Mucosa of stomach (tissue), 1 donor: ENCODE results near the gene ULK1.

Experiments
- H3K27me3 ChIP-seq: one replicate; pipeline ENCODE4 v1.7.0; 2013; ENCODE audit warnings: mild to moderate bottlenecking, low read length; ENCODE audit not compliant: control insufficient read depth, insufficient read depth
- H3K36me3 ChIP-seq: one replicate; pipeline ENCODE4 v1.7.0; 2013; ENCODE audit warnings: low read length; ENCODE audit not compliant: control insufficient read depth, insufficient read depth
- H3K4me1 ChIP-seq: one replicate; pipeline ENCODE4 v1.7.0; 2013; ENCODE audit warnings: mild to moderate bottlenecking, low read length; ENCODE audit not compliant: control insufficient read depth, insufficient read depth
- H3K4me3 ChIP-seq: one replicate; pipeline ENCODE4 v1.7.0; 2013; ENCODE audit warnings: low read length
- H3K9ac ChIP-seq: one replicate; pipeline ENCODE4 v1.7.0; 2013; ENCODE audit warnings: mild to moderate bottlenecking, low read length, moderate library complexity
- H3K9me3 ChIP-seq: one replicate; pipeline ENCODE4 v1.7.0; 2013; ENCODE audit warnings: mild to moderate bottlenecking, low read length, moderate library complexity; ENCODE audit not compliant: control insufficient read depth
- donor health status: Pancreatic carcinoma.

The ULK1 gene

DNA sequence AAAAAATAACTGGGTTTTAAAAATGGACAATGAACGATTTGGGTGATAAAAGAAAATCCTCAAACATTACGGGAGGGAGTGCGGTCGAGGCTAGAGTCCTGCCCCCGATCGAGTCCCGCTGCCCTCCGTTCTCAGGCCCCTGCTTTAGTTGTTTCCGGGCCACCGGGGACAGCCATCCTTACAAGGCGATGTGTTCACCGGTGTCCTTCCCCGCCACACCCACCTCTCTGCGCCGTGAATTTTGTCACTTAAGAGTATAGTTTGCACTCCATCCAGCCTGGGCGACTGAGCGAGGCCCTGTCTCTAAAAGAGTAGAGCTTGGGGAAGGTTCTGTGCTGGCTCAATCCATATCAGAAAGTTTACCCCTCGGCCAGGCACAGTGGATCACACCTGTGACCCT is 2.9 kb downstream of the ULK1 start:
- H3K4me1 ChIP-seq = peaks cover 28% of the 10 kb centered on the region
- no peaks in the 10 kb centered on the region for H3K36me3 ChIP-seq
- no peaks in the 10 kb centered on the region for H3K9me3 ChIP-seq
- H3K4me3 ChIP-seq = no peak overlapping the region
- no peaks in the 10 kb centered on the region for H3K27me3 ChIP-seq
- H3K9ac ChIP-seq = no peak overlapping the region

- H3K4me1 ChIP-seq = peaks cover 34% of the 10 kb centered on the region
These were observed 3.5 kb downstream of the ULK1 start for GRCh38 chr12:131897875-131898274.

DNA sequence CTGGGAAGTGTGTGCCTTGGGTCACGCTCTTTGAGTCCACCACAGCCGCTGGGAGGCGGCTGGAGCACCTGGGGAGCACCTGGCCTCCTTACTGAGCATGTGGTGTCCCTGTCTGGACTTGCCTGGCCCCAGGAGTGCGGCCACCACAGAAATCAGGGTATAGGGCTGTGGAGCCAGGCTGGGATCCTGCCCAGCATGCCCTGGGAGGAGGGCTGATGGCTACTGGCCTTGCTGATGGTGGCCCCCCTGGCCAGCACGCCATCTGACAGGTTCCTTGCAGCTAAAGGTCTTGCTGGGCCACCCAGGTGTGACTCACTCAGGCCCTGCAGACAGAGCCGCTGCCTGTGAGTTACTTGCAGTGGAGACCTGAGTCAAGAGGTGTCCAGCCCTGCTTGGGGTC is 6.0 kb downstream of the ULK1 start:
- Histone ChIP-seq H3K9me3 (no peaks in the 10 kb centered on the region), H3K9ac (no peak overlapping the region), H3K36me3 (no peaks in the 10 kb centered on the region), H3K4me3 (no peak overlapping the region), H3K4me1 (peaks cover 34% of the 10 kb centered on the region), H3K27me3 (no peaks in the 10 kb centered on the region)

More at GRCh38 chr12:131897875-131898274, 3.5 kb downstream of the ULK1 start:
- Histone ChIP-seq H3K4me3 (no peak overlapping the region), H3K9ac (no peak overlapping the region), H3K9me3 (no peaks in the 10 kb centered on the region), H3K36me3 (no peaks in the 10 kb centered on the region), H3K27me3 (no peaks in the 10 kb centered on the region)

DNA sequence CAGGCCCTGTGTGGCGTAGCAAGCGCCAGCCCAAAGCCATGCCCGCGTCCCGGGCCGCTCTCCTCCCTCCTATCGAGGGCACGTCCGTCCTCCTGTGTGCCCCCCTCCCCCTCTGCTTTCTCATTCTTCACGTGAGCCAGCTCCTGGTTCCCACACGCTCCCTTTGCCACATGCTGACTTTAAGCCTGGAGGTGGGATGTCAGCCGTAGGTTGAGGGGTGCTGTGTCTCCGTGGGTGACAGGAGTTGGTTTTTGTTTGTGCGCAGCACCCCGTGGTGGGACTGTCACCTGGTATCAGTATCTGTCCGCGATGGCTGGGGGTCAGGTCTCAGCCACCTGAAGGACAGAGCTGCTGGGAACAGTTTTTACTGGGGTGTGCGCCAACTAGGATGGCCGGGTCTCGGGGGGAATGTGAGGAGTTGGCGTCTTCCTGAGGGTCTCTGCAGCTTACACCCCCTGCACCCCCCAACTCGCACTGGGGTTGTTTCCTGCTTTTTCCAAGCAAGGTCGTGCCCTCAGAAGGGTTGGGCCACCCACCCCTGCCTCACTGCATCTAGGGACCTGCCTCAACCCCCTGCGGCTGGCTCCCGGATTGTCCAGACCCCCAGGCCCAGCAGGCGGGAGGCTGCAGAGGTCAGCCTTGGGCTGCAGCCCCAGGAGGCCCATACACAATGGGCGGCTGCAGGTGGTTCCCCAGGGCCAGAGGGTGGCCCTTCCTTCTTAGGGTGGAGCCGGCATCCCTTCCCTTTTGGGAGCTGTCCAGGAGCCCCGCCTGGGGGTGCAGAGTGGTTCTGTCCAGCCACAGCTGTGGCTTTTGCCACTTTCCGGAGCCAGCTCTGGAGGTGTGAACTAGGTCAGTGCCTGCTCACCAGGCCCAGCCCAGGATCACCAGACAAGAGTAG is 7.3 kb downstream of the ULK1 start:
- Histone ChIP-seq H3K4me1 (peaks cover 25% of the 10 kb centered on the region), H3K4me3 (no peak overlapping the region), H3K36me3 (no peaks in the 10 kb centered on the region)

DNA sequence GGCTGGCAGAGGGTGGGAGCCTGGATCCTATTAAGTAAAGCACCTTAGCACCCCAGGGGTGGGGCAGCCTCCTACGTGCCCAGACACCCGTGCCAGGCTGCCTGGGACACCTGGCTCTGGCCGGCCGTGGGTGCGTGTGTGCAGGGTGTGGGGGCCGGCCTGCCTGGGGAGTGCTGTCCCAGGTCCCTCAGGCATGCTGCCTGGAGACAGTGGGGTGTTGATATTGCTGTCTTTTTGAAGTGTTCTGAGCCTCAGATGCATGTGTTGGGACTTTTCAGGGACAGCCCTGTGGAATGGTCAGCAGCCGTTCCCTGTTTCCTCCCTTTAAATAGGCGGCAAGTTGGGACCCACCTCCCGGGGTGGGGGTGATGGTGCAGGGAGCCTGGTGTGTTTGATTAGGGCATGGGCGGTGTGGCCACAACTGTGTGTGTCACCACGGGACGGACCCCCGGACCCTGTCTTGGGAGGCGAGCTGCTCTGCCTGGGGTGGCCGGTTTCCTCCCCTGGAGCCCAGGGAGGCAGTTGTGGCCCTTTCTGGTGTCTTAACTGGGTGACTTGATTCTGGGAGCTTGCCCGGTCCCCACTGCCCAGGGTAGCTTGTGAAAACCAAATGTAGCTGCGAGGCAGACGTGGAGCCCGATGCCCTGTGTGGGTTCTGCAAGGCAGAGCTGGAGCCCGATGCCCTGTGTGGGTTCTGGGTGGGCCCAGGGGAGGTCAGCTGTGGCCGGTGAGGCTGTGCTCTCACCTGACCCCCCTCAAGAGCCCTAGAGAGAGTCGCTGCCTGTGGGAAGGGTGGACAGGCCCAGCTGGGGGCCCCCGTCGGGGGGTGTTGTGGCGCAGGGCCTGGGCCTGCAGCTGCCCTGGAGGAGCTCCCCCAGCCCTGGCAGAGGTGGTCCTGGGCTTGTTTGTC is 8.2 kb downstream of the ULK1 start:
- Histone ChIP-seq H3K27me3 (no peaks in the 10 kb centered on the region), H3K9ac (no peak overlapping the region), H3K9me3 (no peaks in the 10 kb centered on the region), H3K4me1 (peaks cover 18% of the 10 kb centered on the region), H3K4me3 (no peak overlapping the region), H3K36me3 (no peaks in the 10 kb centered on the region)

More for the DNA sequence above, 7.3 kb downstream of the ULK1 start:
- no peak overlapping the region for H3K9ac ChIP-seq
- no peaks in the 10 kb centered on the region for H3K9me3 ChIP-seq
- H3K27me3 ChIP-seq = no peaks in the 10 kb centered on the region

DNA sequence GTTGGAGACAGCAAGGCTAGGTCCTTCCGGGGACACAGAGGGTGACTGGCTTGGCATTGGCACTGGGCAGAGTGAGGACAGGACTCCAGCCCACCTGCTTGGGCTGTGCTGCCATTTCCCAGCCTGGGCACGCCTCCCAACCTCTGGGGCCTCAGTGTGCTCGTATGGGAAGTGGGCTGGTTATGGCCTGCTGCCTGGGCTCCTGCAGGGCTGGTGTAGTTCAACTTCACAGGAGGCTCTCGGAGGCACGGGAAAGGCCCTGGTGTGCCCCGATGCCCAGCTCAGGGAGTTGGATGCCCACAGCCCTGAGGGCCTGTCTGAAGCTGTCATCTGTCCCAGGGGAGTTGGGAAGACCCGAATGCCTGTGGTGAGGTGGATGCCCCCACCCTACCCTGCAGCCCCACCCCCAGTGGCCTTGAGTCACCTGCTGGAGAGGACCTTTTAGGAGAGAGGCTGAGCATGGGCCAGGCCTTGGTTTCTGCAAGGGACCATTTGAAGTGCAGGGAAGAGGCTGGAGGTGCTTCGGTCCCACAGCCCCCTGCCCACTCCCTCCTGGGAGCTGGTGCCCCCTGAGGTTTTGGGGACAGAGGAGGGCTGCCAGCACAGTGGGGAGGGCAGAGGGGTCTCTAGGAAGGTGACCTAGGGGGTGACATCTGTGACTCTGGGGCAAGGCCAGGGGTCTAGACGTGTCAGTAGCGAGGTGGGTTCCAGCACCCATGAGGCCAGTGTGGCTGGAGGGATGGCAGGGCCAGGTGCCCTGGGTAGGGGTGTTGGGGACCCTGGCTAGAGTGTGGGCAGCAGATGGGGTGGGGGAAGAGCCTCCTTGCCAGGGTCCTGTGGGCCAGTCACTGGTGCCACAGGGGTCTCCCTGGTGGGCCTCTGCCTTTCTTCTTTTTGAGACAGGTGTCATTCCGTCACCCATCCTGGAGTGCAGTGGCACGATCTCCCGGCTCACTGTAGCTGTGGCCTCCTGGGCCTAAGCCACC is 9.1 kb downstream of the ULK1 start:
- Histone ChIP-seq H3K4me1 (peaks cover 18% of the 10 kb centered on the region), H3K9ac (no peak overlapping the region), H3K36me3 (no peaks in the 10 kb centered on the region), H3K4me3 (no peak overlapping the region), H3K9me3 (no peaks in the 10 kb centered on the region), H3K27me3 (no peaks in the 10 kb centered on the region)

GRCh38 chr12:131904346-131904745 is 9.9 kb downstream of the ULK1 start:
- H3K4me1 ChIP-seq = peaks cover 18% of the 10 kb centered on the region
- no peak overlapping the region for H3K9ac ChIP-seq
- H3K27me3 ChIP-seq = no peaks in the 10 kb centered on the region
- no peaks in the 10 kb centered on the region for H3K36me3 ChIP-seq
- no peak overlapping the region for H3K4me3 ChIP-seq
- no peaks in the 10 kb centered on the region for H3K9me3 ChIP-seq

DNA sequence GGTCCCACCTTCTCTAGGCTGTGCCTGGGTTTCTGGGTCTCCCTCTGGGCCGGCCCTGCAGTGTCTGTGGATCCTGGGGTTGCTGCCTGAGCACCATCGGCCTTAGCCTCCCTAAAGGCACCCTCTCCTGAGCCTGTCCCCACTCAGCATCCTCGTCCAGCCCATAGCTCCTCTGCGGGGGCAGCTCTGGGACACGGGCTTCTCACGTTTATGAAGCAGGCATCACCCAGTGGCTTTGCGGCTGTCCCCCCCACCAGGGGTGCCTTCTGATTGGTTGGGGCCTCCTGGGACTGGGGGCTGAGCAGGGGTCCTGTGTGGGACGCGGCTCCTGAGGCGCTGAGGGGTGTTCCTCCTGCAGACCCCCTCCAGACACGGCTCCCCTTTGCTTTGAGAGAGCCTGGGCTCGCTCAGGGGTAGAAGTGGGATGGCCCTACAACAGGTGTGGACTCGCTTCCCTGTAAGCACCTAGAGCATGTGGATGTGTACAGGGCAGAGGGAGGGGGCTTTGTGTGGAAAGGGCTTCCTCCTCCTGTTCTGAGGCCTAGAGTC is 10.7 kb downstream of the ULK1 start:
- no peak overlapping the region for H3K4me3 ChIP-seq
- H3K36me3 ChIP-seq = no peaks in the 10 kb centered on the region
- H3K9ac ChIP-seq = no peak overlapping the region
- H3K27me3 ChIP-seq = no peaks in the 10 kb centered on the region
- H3K9me3 ChIP-seq = no peaks in the 10 kb centered on the region
- H3K4me1 ChIP-seq = peaks cover 18% of the 10 kb centered on the region

GRCh38 chr12:131905630-131906091 is 11.2 kb downstream of the ULK1 start:
- H3K36me3 ChIP-seq = no peaks in the 10 kb centered on the region
- no peaks in the 10 kb centered on the region for H3K9me3 ChIP-seq
- no peaks in the 10 kb centered on the region for H3K27me3 ChIP-seq
- H3K4me3 ChIP-seq = no peak overlapping the region
- no peak overlapping the region for H3K9ac ChIP-seq
- H3K4me1 ChIP-seq = peaks cover 18% of the 10 kb centered on the region

DNA sequence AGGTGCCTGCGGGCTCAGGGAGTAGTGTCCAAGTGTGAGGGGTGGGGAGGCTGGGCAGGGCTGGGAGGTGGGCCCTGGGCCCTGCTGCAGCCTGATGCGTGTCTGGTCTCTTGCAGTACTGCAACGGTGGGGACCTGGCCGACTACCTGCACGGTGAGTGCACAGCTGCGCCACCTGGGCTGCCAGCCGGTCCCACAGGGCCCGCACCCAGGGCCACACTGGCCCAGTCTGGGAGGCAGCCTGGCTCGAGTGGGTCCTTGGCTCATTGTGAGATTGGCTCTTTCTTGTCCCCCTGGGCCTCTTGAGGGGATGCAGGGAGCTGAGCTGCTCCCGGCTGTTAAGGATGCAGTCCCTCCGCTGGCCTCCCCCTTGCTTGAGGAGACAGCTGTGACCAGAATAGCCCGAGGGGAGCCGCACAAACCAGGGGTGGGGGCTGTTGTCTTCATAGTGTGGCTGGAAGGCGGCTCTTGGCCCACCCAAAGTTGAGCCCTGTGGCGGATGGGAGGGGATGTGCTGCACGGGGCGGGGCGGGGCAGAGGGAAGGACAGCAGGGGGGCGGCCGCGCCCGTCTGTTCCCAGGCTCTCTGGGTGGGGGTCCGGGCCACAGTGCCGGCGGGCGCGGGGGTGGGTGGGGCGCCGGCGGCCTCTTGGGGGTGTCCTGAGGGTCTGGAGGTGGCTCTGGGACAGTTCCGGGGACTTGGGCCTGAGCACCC is 13.1 kb downstream of the ULK1 start:
- peaks cover 5% of the 10 kb centered on the region for H3K4me1 ChIP-seq
- no peaks in the 10 kb centered on the region for H3K9me3 ChIP-seq
- no peak overlapping the region for H3K9ac ChIP-seq
- H3K36me3 ChIP-seq = no peaks in the 10 kb centered on the region
- H3K27me3 ChIP-seq = no peaks in the 10 kb centered on the region
- H3K4me3 ChIP-seq = no peak overlapping the region
